IgD-negative memory B cell (primary cell): ENCODE measurements around the gene ZNF423. TPM values are rescaled to one million over a fixed set of nuclear protein-coding genes. Genes with fewer than 3 reads are reported as not detected.

Experiments used
- H3K27ac Mint-ChIP-seq, 3 donors: one replicate each; pipeline ENCODE4 v1.8.0; 2020 to 2022; ENCODE audit warnings: mild to moderate bottlenecking in 3 of 3, mixed read lengths in 3 of 3, moderate library complexity in 1 of 3
- H3K27me3 Mint-ChIP-seq: one replicate; pipeline ENCODE4 v1.8.0; 2021; ENCODE audit warnings: mixed read lengths
- H3K36me3 Mint-ChIP-seq: one replicate; pipeline ENCODE4 v1.8.0; 2020; ENCODE audit warnings: mild to moderate bottlenecking, mixed read lengths
- H3K4me1 Mint-ChIP-seq, 3 donors: one replicate each; pipeline ENCODE4 v1.8.0; 2020 to 2022; ENCODE audit warnings: mixed read lengths in 3 of 3, mild to moderate bottlenecking in 1 of 3
- H3K4me3 Mint-ChIP-seq, 4 donors: one replicate each; pipeline ENCODE4 v1.8.0; 2020 to 2022; ENCODE audit warnings: mild to moderate bottlenecking in 4 of 4, mixed read lengths in 4 of 4, moderate library complexity in 3 of 4
- H3K9me3 Mint-ChIP-seq, 3 donors: one replicate each; pipeline ENCODE4 v1.8.0; 2020 to 2021; ENCODE audit warnings: mixed read lengths in 3 of 3, mild to moderate bottlenecking in 1 of 3
- polyA plus RNA-seq: library from polyadenylated mRNA; unstranded; fragments of 300-500 nt; fragmentation: Illumina TruSeq; gene quantifications from one replicate; pipeline ENCODE4 v1.2.3, GENCODE V29; 2021

ZNF423 gene
- polyA plus RNA-seq, 1 donor from 2014 or later, result not detected

DNA sequence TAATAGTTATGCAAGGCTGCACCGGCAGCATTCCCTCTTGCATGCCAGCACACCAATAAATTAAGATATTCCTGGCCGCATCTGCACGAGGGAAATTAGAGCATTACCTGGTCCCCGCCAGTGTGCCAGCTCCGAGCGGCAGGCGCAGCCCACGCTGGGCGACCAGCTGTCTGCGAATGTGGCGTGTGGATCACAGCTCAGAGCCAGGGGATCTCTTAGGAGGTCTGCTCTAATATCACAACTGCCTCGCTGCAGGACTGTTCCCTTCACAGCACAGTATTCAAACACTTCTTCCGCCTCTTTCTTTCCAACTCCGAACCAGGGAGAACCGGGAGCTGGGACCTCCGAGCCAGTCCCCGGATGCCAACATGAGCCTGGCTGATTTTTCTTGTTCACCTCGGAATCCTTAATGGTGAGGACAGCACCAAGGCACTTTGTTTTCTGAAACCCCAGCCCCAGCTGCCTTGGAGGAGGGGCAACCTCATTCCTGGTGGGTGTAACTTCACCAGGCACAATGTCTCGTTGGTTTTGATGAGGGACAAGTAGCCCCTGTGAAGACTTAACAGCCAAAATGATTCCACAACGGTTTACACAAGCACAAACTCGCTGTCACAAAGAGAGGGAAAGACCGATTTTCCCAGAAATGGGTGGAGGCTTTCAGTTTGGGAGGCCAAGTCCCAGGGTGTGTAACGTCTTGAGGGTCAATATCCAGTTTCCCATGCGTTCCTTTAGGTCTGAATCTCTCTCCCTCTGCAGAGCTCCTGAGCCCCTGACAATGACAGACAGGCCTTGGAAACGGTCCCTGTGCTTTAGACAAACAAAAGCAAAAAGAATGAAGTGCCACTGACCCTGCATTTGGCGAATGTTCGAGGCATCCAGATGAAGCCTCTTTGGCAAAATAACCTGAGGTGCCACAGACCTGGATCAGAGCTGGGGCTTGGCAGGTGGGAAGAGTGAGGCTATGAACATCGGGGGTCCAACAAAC is 269.2 kb downstream of the ZNF423 start:
- H3K9me3 Mint-ChIP-seq, result no peaks in the 10 kb centered on the region
- peaks cover 0 to 2% (median 0%) of the 10 kb centered on the region in 3 donors for H3K4me1 Mint-ChIP-seq
- H3K27ac Mint-ChIP-seq, result no peak overlapping the region
- no peak overlapping the region for H3K4me3 Mint-ChIP-seq
- no peaks in the 10 kb centered on the region for H3K36me3 Mint-ChIP-seq
- H3K27me3 Mint-ChIP-seq, result peaks cover 2% of the 10 kb centered on the region

GRCh38 chr16:49585143-49585832 is 270.6 kb downstream of the ZNF423 start:
- Mint-ChIP-seq H3K9me3 (no peaks in the 10 kb centered on the region), H3K27me3 (no peaks in the 10 kb centered on the region), H3K4me1 (no peaks in the 10 kb centered on the region), H3K36me3 (no peaks in the 10 kb centered on the region), H3K4me3 (no peak overlapping the region), H3K27ac (no peak overlapping the region)

DNA sequence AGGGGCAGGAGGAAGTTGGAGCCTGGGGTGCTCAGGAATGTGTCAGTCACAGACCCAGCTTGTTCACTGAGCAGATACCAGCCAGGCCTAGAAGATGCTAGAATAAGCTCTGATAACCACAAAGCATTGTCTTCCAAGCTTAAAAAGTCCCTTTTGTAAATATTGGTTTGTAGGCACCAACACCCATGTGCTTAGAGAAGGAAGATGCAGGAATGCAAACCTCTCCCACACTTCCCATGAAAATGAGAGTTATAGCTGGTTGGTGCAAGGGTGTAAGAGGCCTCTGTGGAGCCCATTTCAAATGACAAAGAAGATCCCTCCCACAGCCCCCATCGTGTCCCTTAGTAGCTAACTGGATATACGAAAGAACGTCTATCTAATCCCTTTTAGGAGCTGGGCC is 272.0 kb downstream of the ZNF423 start:
- no peaks in the 10 kb centered on the region for H3K27me3 Mint-ChIP-seq
- H3K27ac Mint-ChIP-seq, result no peak overlapping the region
- H3K4me3 Mint-ChIP-seq, result no peak overlapping the region
- no peaks in the 10 kb centered on the region for H3K36me3 Mint-ChIP-seq
- no peaks in the 10 kb centered on the region for H3K9me3 Mint-ChIP-seq
- no peaks in the 10 kb centered on the region for H3K4me1 Mint-ChIP-seq

- no peak overlapping the region for H3K27ac Mint-ChIP-seq
- no peaks in the 10 kb centered on the region for H3K27me3 Mint-ChIP-seq
- H3K36me3 Mint-ChIP-seq, result no peaks in the 10 kb centered on the region
- H3K9me3 Mint-ChIP-seq, result no peaks in the 10 kb centered on the region
- H3K4me1 Mint-ChIP-seq, result no peaks in the 10 kb centered on the region
- no peak overlapping the region for H3K4me3 Mint-ChIP-seq
Measured at GRCh38 chr16:49581630-49582298, 274.1 kb downstream of the ZNF423 start.

DNA sequence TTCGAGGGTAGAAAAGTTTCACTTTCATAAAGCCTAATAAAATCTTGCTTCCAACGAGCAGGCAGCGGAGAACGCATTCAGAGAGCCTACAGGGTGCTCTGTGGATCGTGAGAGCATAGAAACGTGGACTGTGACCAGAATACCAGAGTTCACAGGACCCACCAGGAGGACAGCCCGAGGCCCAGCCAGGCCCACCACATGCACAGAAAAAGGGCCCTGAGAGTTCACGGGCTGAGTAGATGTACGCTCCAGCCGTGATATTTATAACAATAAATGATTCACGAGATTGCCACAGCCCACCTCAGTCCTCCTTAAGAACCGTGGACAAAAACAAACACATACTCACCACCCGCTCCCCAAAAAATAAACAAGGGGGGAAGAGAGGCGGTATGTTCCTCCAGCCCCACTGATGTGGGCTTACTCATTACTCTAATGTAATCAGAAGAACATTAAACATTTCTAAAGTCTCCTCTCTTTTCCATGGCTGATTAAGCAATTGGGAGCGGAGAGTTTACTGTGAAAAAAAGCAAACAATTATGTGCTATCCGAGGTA is 275.1 kb downstream of the ZNF423 start:
- H3K27ac Mint-ChIP-seq, result no peak overlapping the region
- no peaks in the 10 kb centered on the region for H3K9me3 Mint-ChIP-seq
- no peaks in the 10 kb centered on the region for H3K27me3 Mint-ChIP-seq
- no peak overlapping the region for H3K4me3 Mint-ChIP-seq
- no peaks in the 10 kb centered on the region for H3K36me3 Mint-ChIP-seq
- peaks cover 0 to 2% (median under 1%) of the 10 kb centered on the region in 3 donors for H3K4me1 Mint-ChIP-seq

- Mint-ChIP-seq H3K4me3 (no peak overlapping the region), H3K36me3 (no peaks in the 10 kb centered on the region), H3K9me3 (no peaks in the 10 kb centered on the region), H3K27ac (no peak overlapping the region), H3K4me1 (peaks cover 6 to 13% (median 12%) of the 10 kb centered on the region in 3 donors), H3K27me3 (no peaks in the 10 kb centered on the region)
Measured at GRCh38 chr16:49578435-49579024, 277.4 kb downstream of the ZNF423 start.

- Mint-ChIP-seq H3K4me3 (no peak overlapping the region), H3K36me3 (no peaks in the 10 kb centered on the region), H3K9me3 (peaks cover 0 to 3% (median under 1%) of the 10 kb centered on the region in 3 donors), H3K27ac (no peak overlapping the region), H3K4me1 (peaks cover 6 to 13% (median 12%) of the 10 kb centered on the region in 3 donors), H3K27me3 (no peaks in the 10 kb centered on the region)
Measured at GRCh38 chr16:49578018-49578417, 277.9 kb downstream of the ZNF423 start.

DNA sequence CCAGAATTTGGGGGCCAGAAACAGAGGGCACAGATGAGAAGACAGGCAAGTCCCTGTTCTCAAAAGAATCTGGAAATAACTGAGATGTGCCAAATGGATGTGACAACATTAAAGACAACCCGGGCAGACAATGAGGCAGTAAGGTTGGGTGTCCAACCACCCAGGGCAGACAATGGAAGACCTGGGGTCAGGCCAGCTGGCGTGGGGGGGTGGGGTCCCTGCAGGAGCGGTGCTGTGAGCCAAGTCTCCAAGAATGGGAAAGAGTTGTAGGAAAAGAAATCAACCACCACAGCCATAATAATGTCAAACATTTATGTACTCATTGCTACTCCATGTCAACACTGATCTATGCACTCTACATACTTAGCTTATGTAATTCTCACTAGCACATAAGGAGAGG is 279.0 kb downstream of the ZNF423 start:
- H3K4me3 Mint-ChIP-seq, result no peak overlapping the region
- H3K27ac Mint-ChIP-seq, result peak overlapping the region in 1 of 3 donors; percentile 26
- no peaks in the 10 kb centered on the region for H3K36me3 Mint-ChIP-seq
- H3K9me3 Mint-ChIP-seq, result peaks cover 0 to 4% (median 3%) of the 10 kb centered on the region in 3 donors
- H3K27me3 Mint-ChIP-seq, result no peaks in the 10 kb centered on the region
- H3K4me1 Mint-ChIP-seq, result peaks cover 6 to 13% (median 12%) of the 10 kb centered on the region in 3 donors

GRCh38 chr16:49576173-49576494 is 279.8 kb downstream of the ZNF423 start:
- Mint-ChIP-seq H3K27ac (no peak overlapping the region), H3K9me3 (peaks cover 0 to 4% (median 3%) of the 10 kb centered on the region in 3 donors), H3K4me3 (peak overlapping the region in 1 of 4 donors; percentile 81), H3K27me3 (no peaks in the 10 kb centered on the region), H3K36me3 (no peaks in the 10 kb centered on the region), H3K4me1 (peaks cover 6 to 13% (median 12%) of the 10 kb centered on the region in 3 donors)

DNA sequence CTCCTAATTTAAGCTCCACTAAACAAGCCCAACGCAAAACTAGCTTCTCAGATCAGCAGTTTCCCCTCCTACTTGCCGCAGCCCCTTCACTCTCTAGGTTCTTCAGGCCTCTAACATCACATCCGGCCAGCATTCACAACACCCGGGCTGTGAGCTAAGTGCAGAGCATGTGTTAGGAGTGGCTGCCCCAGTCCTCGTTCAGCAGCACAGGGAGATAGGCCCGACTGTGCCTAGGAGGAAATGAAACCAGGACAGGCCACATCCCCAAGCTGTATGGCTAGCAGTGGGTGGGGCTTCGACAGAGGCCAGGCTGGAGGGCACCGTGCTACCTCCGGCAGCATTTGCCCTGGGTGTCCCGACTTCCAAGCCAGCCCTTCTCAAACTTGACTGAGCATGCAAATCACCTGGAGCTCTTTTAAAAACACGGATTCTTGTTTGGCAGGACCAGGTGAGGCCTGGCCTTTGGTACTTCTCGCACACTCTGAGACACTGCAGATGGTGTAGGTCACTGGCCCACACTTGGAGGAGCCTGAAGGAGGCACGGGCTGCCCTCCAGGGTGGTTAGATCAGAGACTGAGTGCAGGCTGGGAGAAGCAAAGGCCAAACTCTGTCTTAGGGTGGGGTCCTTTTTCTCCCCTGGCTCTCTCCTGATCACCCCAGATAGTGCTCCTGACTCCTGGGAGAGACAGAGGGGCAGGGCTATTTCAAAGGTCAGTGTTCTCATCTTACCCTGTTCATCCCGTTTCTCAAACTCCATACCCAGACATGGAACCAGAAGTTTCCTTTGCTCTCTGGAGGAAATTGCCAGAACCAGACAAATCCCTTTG is 280.4 kb downstream of the ZNF423 start:
- Mint-ChIP-seq H3K4me1 (peaks cover 6 to 13% (median 12%) of the 10 kb centered on the region in 3 donors), H3K9me3 (peaks cover 0 to 4% (median 3%) of the 10 kb centered on the region in 3 donors), H3K27me3 (no peaks in the 10 kb centered on the region), H3K4me3 (peak overlapping the region in 3 of 4 donors; percentile 3 to 81 (median 69)), H3K27ac (peak overlapping the region; percentile 24 to 53 (median 24)), H3K36me3 (no peaks in the 10 kb centered on the region)

GRCh38 chr16:49574826-49575225 is 281.1 kb downstream of the ZNF423 start:
- peak overlapping the region in 3 of 4 donors; percentile 3 to 80 (median 69) for H3K4me3 Mint-ChIP-seq
- H3K9me3 Mint-ChIP-seq, result peaks cover 0 to 4% (median 3%) of the 10 kb centered on the region in 3 donors

GRCh38 chr16:49567950-49568349 is 288.0 kb downstream of the ZNF423 start:
- no peaks in the 10 kb centered on the region for H3K4me1 Mint-ChIP-seq
- H3K9me3 Mint-ChIP-seq, result peaks cover 0 to 5% (median 0%) of the 10 kb centered on the region in 3 donors
- no peaks in the 10 kb centered on the region for H3K27me3 Mint-ChIP-seq
- H3K36me3 Mint-ChIP-seq, result no peaks in the 10 kb centered on the region
- no peak overlapping the region for H3K27ac Mint-ChIP-seq
- H3K4me3 Mint-ChIP-seq, result no peak overlapping the region

More at GRCh38 chr16:49574826-49575225, 281.1 kb downstream of the ZNF423 start:
- Mint-ChIP-seq H3K27ac (peak overlapping the region; percentile 31 to 57 (median 53)), H3K36me3 (no peaks in the 10 kb centered on the region), H3K27me3 (no peaks in the 10 kb centered on the region), H3K4me1 (peaks cover 6 to 13% (median 12%) of the 10 kb centered on the region in 3 donors)

GRCh38 chr16:49566432-49566831 is 289.5 kb downstream of the ZNF423 start:
- Mint-ChIP-seq H3K4me1 (no peaks in the 10 kb centered on the region), H3K9me3 (peaks cover 0 to 3% (median 0%) of the 10 kb centered on the region in 3 donors), H3K36me3 (no peaks in the 10 kb centered on the region), H3K27ac (peak overlapping the region in 1 of 3 donors; percentile 77), H3K4me3 (no peak overlapping the region), H3K27me3 (no peaks in the 10 kb centered on the region)
